ENCODE results near the gene CD22. TPM values are rescaled to one million over a fixed set of nuclear protein-coding genes. Genes with fewer than 3 reads are reported as not detected.

The CD22 gene
- polyA plus RNA-seq, 1 donor from 2014 or later = not detected

DNA sequence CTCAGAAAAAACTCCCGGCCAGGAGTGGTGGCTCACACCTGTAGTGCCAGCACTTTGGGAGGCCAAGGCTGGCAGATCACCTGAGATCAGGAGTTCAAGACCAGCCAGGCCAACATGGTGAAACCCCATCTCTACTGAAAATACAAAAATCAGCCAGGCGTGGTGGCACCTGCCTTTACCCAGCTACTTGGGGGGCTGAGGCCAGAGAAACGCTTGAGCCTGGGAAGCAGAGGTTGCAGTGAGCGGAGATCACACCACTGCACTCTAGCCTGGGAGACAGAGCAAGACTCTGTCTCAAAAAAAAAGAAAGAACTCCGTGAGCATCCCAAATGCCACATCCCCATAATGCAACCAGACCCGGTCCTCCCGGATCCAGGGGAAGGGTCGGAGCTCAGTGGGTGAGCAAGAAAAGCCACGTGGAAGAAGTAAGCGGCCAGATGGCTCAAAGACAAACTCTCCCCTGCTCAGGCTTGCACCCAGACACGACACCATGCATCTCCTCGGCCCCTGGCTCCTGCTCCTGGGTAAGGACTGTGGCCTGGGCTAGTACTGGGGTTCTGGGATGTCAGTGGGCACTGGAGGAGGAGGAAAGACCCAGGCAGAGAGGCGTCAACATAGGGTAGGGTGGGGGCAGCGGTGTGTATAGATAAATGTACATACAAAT, 2.7 kb downstream of the CD22 start:
- no peak overlapping the region for H3K27ac ChIP-seq (ENCODE audit: low read length)
- no peaks in the 10 kb centered on the region for H3K9me3 ChIP-seq (ENCODE audit: low read length)
- no peaks in the 10 kb centered on the region for H3K9me2 ChIP-seq (ENCODE audit: insufficient read depth, low read length)
- H3K27me3 ChIP-seq (ENCODE audit: insufficient read depth, low read depth, low read length) = no peaks in the 10 kb centered on the region
- no peak overlapping the region for H2AFZ ChIP-seq (ENCODE audit: low read depth, low read length)
- TF ChIP-seq RAD21 (conservative IDR thresholded peaks at IDR 0.05) (no peak), EZH2 (IDR thresholded peaks at IDR 0.05; ENCODE audit: borderline replicate concordance, insufficient read depth, low read length, poor library complexity, severe bottlenecking) (no peak), POLR2AphosphoS5 (IDR thresholded peaks at IDR 0.05) (no peak), MXI1 (conservative IDR thresholded peaks at IDR 0.05; ENCODE audit: poor library complexity, severe bottlenecking) (no peak)
- TF ChIP-seq, protein P1, sequence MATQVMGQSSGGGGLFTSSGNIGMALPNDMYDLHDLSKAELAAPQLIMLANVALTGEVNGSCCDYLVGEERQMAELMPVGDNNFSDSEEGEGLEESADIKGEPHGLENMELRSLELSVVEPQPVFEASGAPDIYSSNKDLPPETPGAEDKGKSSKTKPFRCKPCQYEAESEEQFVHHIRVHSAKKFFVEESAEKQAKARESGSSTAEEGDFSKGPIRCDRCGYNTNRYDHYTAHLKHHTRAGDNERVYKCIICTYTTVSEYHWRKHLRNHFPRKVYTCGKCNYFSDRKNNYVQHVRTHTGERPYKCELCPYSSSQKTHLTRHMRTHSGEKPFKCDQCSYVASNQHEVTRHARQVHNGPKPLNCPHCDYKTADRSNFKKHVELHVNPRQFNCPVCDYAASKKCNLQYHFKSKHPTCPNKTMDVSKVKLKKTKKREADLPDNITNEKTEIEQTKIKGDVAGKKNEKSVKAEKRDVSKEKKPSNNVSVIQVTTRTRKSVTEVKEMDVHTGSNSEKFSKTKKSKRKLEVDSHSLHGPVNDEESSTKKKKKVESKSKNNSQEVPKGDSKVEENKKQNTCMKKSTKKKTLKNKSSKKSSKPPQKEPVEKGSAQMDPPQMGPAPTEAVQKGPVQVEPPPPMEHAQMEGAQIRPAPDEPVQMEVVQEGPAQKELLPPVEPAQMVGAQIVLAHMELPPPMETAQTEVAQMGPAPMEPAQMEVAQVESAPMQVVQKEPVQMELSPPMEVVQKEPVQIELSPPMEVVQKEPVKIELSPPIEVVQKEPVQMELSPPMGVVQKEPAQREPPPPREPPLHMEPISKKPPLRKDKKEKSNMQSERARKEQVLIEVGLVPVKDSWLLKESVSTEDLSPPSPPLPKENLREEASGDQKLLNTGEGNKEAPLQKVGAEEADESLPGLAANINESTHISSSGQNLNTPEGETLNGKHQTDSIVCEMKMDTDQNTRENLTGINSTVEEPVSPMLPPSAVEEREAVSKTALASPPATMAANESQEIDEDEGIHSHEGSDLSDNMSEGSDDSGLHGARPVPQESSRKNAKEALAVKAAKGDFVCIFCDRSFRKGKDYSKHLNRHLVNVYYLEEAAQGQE (IDR thresholded peaks at IDR 0.05; ENCODE audit: borderline replicate concordance) = no peak
- TF ChIP-seq, protein P2, sequence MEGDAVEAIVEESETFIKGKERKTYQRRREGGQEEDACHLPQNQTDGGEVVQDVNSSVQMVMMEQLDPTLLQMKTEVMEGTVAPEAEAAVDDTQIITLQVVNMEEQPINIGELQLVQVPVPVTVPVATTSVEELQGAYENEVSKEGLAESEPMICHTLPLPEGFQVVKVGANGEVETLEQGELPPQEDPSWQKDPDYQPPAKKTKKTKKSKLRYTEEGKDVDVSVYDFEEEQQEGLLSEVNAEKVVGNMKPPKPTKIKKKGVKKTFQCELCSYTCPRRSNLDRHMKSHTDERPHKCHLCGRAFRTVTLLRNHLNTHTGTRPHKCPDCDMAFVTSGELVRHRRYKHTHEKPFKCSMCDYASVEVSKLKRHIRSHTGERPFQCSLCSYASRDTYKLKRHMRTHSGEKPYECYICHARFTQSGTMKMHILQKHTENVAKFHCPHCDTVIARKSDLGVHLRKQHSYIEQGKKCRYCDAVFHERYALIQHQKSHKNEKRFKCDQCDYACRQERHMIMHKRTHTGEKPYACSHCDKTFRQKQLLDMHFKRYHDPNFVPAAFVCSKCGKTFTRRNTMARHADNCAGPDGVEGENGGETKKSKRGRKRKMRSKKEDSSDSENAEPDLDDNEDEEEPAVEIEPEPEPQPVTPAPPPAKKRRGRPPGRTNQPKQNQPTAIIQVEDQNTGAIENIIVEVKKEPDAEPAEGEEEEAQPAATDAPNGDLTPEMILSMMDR (IDR thresholded peaks at IDR 0.05; ENCODE audit: poor library complexity, severe bottlenecking) = no peak
- H3K9ac ChIP-seq (ENCODE audit: low read length) = no peak overlapping the region
- H3K4me2 ChIP-seq (ENCODE audit: low read length) = no peak overlapping the region
- H3K36me3 ChIP-seq (ENCODE audit: insufficient read depth, low read length) = no peaks in the 10 kb centered on the region
- H3K4me3 ChIP-seq (ENCODE audit: low read length) = no peak overlapping the region
- H4K20me1 ChIP-seq (ENCODE audit: insufficient read depth) = no peaks in the 10 kb centered on the region
- H3K79me2 ChIP-seq (replicated peaks; ENCODE audit: insufficient read depth, low read length) = no peaks in the 10 kb centered on the region
- no peaks in the 10 kb centered on the region for H3F3A ChIP-seq (ENCODE audit: insufficient read depth, low read length, poor library complexity, severe bottlenecking)

DNA sequence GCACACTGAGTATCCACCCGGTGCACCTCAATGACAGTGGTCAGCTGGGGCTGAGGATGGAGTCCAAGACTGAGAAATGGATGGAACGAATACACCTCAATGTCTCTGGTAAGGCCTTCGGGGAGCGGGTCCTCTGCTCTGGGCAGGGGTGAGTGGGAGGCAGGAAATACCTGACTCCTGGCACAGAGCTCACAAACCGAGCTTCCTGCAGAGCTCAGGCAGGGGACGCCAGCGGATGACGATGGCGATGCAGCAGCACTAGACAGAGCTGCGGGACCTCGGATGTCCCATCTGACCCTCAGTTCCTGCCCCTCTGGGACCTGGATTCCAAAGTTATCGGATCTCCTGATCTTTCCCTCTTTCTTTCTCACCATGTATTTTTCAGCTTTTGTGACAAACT, 3.8 kb downstream of the CD22 start:
- no peak overlapping the region for H3K9ac ChIP-seq (ENCODE audit: low read length)
- no peak overlapping the region for H3K27ac ChIP-seq (ENCODE audit: low read length)
- TF ChIP-seq, protein P1 (IDR thresholded peaks at IDR 0.05; ENCODE audit: borderline replicate concordance) = no peak
- TF ChIP-seq RAD21 (conservative IDR thresholded peaks at IDR 0.05) (no peak), SMC3 (conservative IDR thresholded peaks at IDR 0.05; ENCODE audit: poor library complexity) (no peak), POLR2AphosphoS5 (IDR thresholded peaks at IDR 0.05) (no peak), MXI1 (conservative IDR thresholded peaks at IDR 0.05; ENCODE audit: poor library complexity, severe bottlenecking) (no peak), EZH2 (IDR thresholded peaks at IDR 0.05; ENCODE audit: borderline replicate concordance, insufficient read depth, low read length, poor library complexity, severe bottlenecking) (no peak), TAF1 (IDR thresholded peaks at IDR 0.05; ENCODE audit: low read depth) (no peak), EP300 (conservative IDR thresholded peaks at IDR 0.05; ENCODE audit: poor library complexity, severe bottlenecking) (no peak)
- TF ChIP-seq, protein P2 (IDR thresholded peaks at IDR 0.05; ENCODE audit: poor library complexity, severe bottlenecking) = no peak
- H3K36me3 ChIP-seq (ENCODE audit: insufficient read depth, low read length) = no peaks in the 10 kb centered on the region
- no peak overlapping the region for H3K4me3 ChIP-seq (ENCODE audit: low read length)
- no peak overlapping the region for H2AFZ ChIP-seq (ENCODE audit: low read depth, low read length)
- no peaks in the 10 kb centered on the region for H3K9me3 ChIP-seq (ENCODE audit: low read length)
- no peaks in the 10 kb centered on the region for H3K9me2 ChIP-seq (ENCODE audit: insufficient read depth, low read length)
- H3K79me2 ChIP-seq (replicated peaks; ENCODE audit: insufficient read depth, low read length) = no peaks in the 10 kb centered on the region
- H3F3A ChIP-seq (ENCODE audit: insufficient read depth, low read length, poor library complexity, severe bottlenecking) = no peaks in the 10 kb centered on the region
- no peak overlapping the region for H3K4me2 ChIP-seq (ENCODE audit: low read length)
- H4K20me1 ChIP-seq (ENCODE audit: insufficient read depth) = no peaks in the 10 kb centered on the region
- no peaks in the 10 kb centered on the region for H3K27me3 ChIP-seq (ENCODE audit: insufficient read depth, low read depth, low read length)

All from neural cell (in vitro differentiated cells).